ENCODE results near the gene STX19. TPM values are rescaled to one million over a fixed set of nuclear protein-coding genes. Genes with fewer than 3 reads are reported as not detected.
"Not testable (repeated sequence)": the region's sequence is repeated elsewhere in the genome, so short reads cannot be mapped to it uniquely, and the experiment has no call there.

The STX19 gene
- total RNA-seq, 1 experiment from 2014 or later: not detected

DNA sequence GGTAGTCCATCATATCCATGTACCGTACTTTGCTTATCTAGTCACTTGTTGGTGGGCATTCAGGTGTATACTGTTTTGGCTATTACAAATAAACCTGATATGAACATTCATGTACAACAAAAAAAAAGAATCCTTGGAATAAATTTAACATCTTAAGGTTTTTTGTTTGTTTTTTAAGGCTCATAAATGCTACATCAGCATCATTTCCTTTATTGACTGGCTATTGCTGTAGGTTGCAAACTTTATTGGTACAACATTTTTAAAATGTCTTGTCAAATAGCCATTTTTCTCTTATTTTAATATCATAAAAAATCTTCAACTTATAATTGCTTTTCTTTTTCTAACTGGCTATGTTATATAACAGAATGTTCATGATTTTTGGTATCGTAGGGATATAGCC lies 18.1 kb upstream of the STX19 start:
- Histone ChIP-seq H3K9ac (ENCODE audit: low read length) (no peak overlapping the region), H3F3A (ENCODE audit: low read length, unreplicated experiment) (no peaks in the 10 kb centered on the region), H3K4me2 (ENCODE audit: low read length) (no peak overlapping the region), H3K9me2 (replicated peaks; ENCODE audit: low read length) (no peaks in the 10 kb centered on the region), H2AFZ (ENCODE audit: low read length) (no peak overlapping the region), H3K9me3 (ENCODE audit: low read length) (no peaks in the 10 kb centered on the region), H3K4me1 (ENCODE audit: insufficient read depth, low read length) (no peaks in the 10 kb centered on the region), H3K27ac (ENCODE audit: low read length) (no peak overlapping the region), H3K27me3 (ENCODE audit: low read length) (no peaks in the 10 kb centered on the region), H3K4me3 (ENCODE audit: low read length) (no peak overlapping the region), H3K79me2 (ENCODE audit: low read length) (no peaks in the 10 kb centered on the region), H4K20me1 (ENCODE audit: low read length) (no peaks in the 10 kb centered on the region), H3K36me3 (ENCODE audit: low read depth, low read length) (no peaks in the 10 kb centered on the region)
- ChIA-PET CTCF (no interaction called here), POLR2A (ENCODE audit: unreplicated experiment) (no interaction called here)
- TF ChIP-seq EZH2phosphoT487 (IDR thresholded peaks at IDR 0.05; ENCODE audit: borderline replicate concordance, low read length) (no peak), EZH2 (IDR thresholded peaks at IDR 0.05; ENCODE audit: low read length, unreplicated experiment) (no peak)
- TF ChIP-seq, protein P1, sequence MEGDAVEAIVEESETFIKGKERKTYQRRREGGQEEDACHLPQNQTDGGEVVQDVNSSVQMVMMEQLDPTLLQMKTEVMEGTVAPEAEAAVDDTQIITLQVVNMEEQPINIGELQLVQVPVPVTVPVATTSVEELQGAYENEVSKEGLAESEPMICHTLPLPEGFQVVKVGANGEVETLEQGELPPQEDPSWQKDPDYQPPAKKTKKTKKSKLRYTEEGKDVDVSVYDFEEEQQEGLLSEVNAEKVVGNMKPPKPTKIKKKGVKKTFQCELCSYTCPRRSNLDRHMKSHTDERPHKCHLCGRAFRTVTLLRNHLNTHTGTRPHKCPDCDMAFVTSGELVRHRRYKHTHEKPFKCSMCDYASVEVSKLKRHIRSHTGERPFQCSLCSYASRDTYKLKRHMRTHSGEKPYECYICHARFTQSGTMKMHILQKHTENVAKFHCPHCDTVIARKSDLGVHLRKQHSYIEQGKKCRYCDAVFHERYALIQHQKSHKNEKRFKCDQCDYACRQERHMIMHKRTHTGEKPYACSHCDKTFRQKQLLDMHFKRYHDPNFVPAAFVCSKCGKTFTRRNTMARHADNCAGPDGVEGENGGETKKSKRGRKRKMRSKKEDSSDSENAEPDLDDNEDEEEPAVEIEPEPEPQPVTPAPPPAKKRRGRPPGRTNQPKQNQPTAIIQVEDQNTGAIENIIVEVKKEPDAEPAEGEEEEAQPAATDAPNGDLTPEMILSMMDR (conservative IDR thresholded peaks at IDR 0.05; ENCODE audit: low read depth, low read length): no peak
- no peak for ATAC-seq
- DNase-seq: no peak
- intact Hi-C loops (cut with micrococcal nuclease): no loop called here
- no TSS peak for BruUV-seq (replicated peaks)

DNA sequence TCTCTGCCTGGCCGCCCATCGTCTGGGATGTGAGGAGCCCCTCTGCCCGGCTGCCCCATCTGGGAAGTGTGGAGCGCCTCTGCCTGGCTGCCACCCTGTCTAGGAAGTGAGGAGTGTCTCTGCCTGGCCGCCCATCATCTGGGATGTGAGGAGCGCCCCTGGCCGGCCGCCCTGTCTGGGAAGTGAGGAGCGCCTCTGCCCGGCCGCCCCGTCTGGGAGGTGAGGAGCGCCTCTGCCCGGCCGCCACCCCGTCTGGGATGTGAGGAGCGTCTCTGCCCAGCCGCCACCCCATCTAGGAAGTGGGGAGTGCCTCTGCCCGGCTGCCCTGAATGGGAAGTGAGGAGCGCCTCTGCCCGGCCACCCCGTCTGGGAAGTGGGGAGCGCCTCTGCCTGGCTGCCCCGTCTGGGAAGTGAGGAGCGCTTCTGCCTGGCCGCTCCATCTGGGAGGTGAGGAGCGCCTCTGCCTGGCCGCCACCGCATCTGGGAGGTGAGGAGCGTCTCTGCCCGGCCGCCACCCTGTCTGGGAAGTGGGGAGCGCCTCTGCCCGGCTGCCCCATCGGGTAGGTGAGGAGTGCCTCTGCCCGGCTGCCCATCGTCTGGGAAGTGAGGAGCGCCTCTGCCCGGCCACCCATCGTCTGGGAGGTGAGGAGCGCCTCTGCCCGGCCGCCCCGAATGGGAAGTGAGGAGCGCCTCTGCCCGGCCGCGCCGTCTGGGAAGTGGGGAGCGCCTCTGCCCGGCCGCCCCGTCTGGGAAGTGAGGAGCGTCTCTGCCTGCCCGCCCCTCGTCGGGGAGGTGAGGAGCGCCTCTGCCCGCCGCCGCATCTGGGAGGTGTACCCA lies 15.9 kb upstream of the STX19 start:
- not testable (repeated sequence) for H3K9me2 ChIP-seq (replicated peaks; ENCODE audit: low read length)

DNA sequence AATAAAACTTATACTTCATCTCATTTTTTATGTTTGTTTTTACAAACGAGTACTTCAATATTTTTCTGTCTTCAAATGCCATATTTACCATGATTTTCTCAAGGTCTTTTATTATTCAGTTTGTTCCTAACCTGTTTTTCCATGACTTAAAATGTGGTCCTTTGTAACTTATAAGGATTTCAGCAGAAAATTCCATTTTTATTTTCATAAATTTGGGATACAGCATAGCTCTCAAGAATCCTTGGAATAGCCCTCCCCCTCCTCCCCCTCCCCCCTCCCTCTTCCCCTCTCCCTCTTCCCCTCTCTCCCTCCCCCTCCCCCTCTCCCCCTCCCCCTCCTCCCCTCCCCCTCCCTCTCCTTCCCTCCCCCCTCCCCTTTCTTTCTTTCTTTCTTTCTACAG lies 14.9 kb upstream of the STX19 start:
- DNase-seq (no peak), ATAC-seq (no peak)
- no peaks in the 10 kb centered on the region for H3K9me2 ChIP-seq (replicated peaks; ENCODE audit: low read length)
- BruUV-seq (replicated peaks): no TSS peak
- no peaks in the 10 kb centered on the region for H3K27me3 ChIP-seq (ENCODE audit: low read length)
- CTCF ChIA-PET: no interaction called here
- intact Hi-C loops (cut with micrococcal nuclease): no loop called here
- H3K27ac ChIP-seq (ENCODE audit: low read length): no peak overlapping the region
- H3K79me2 ChIP-seq (ENCODE audit: low read length): no peaks in the 10 kb centered on the region
- no peaks in the 10 kb centered on the region for H4K20me1 ChIP-seq (ENCODE audit: low read length)
- H3K4me3 ChIP-seq (ENCODE audit: low read length): no peak overlapping the region
- H3K9me3 ChIP-seq (ENCODE audit: low read length): no peaks in the 10 kb centered on the region
- no peak overlapping the region for H3K4me2 ChIP-seq (ENCODE audit: low read length)
- POLR2A ChIA-PET (ENCODE audit: unreplicated experiment): interaction anchor here (0.6 kb wide), 1 partner anchor 63 kb away, joined by 3 read pairs; no protein-coding TSS in a partner anchor
- TF ChIP-seq, protein P1 (conservative IDR thresholded peaks at IDR 0.05; ENCODE audit: low read depth, low read length): no peak
- TF ChIP-seq EZH2 (IDR thresholded peaks at IDR 0.05; ENCODE audit: low read length, unreplicated experiment) (no peak), EZH2phosphoT487 (IDR thresholded peaks at IDR 0.05; ENCODE audit: borderline replicate concordance, low read length) (no peak)
- no peaks in the 10 kb centered on the region for H3K36me3 ChIP-seq (ENCODE audit: low read depth, low read length)
- H2AFZ ChIP-seq (ENCODE audit: low read length): no peak overlapping the region
- H3K9ac ChIP-seq (ENCODE audit: low read length): no peak overlapping the region
- no peaks in the 10 kb centered on the region for H3K4me1 ChIP-seq (ENCODE audit: insufficient read depth, low read length)
- H3F3A ChIP-seq (ENCODE audit: low read length, unreplicated experiment): no peaks in the 10 kb centered on the region

More for the DNA sequence above, 15.9 kb upstream of the STX19 start:
- POLR2A ChIA-PET (ENCODE audit: unreplicated experiment); ATAC-seq; H3K27me3 ChIP-seq (ENCODE audit: low read length); H3K4me2 ChIP-seq (ENCODE audit: low read length); H3K9ac ChIP-seq (ENCODE audit: low read length); BruUV-seq (replicated peaks); H3K79me2 ChIP-seq (ENCODE audit: low read length); H3F3A ChIP-seq (ENCODE audit: low read length, unreplicated experiment); DNase-seq; H4K20me1 ChIP-seq (ENCODE audit: low read length); intact Hi-C loops (cut with micrococcal nuclease); H2AFZ ChIP-seq (ENCODE audit: low read length); H3K9me3 ChIP-seq (ENCODE audit: low read length); H3K36me3 ChIP-seq (ENCODE audit: low read depth, low read length); H3K27ac ChIP-seq (ENCODE audit: low read length); CTCF ChIA-PET; H3K4me3 ChIP-seq (ENCODE audit: low read length); H3K4me1 ChIP-seq (ENCODE audit: insufficient read depth, low read length): not testable (repeated sequence)
